Measurements from ENCODE around the gene WNT16. TPM values are rescaled to one million over a fixed set of nuclear protein-coding genes. Genes with fewer than 3 reads are reported as not detected.

The WNT16 gene
- total RNA-seq, 6 experiments from 2014 or later, result 0.07 to 0.25 (median 0.18) TPM

DNA sequence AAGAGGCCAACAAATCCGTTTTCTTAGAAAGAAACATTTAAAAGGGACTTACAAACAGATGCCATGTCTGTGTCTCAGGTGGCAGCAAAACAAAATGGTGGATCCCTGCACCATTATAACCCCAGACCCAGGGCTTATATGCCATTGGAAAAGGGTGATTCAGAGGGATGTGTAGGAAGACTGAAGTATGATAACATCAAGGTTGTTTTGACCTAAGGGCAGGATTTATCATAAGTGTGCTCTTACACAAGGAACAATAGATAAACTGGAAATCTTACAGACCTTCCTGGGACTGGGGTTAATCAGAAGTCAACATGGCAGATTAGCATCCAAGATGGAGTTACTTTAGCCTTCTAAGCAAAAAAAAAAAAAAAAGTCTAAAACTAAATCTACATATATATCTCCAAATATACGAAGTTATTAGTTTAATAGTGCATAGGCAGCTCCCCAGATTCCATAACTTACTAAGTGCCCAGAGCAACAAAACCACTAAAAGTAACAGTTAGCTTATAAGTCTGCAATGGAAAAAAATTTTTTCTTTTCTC lies 34.3 kb upstream of the WNT16 start:
- DNase-seq, result no peak
- H3K36me3 Mint-ChIP-seq (ENCODE audit: low read depth), result peaks cover 66% of the 10 kb centered on the region
- H3K9me3 Mint-ChIP-seq, result no peaks in the 10 kb centered on the region; the same call in 1 of the 2 replicates
- no peaks in the 10 kb centered on the region; the same call in 1 of the 2 replicates for H3K27me3 Mint-ChIP-seq (ENCODE audit: insufficient read depth)
- H3K27ac Mint-ChIP-seq, result no peak overlapping the region
- TF ChIP-seq, protein P1, sequence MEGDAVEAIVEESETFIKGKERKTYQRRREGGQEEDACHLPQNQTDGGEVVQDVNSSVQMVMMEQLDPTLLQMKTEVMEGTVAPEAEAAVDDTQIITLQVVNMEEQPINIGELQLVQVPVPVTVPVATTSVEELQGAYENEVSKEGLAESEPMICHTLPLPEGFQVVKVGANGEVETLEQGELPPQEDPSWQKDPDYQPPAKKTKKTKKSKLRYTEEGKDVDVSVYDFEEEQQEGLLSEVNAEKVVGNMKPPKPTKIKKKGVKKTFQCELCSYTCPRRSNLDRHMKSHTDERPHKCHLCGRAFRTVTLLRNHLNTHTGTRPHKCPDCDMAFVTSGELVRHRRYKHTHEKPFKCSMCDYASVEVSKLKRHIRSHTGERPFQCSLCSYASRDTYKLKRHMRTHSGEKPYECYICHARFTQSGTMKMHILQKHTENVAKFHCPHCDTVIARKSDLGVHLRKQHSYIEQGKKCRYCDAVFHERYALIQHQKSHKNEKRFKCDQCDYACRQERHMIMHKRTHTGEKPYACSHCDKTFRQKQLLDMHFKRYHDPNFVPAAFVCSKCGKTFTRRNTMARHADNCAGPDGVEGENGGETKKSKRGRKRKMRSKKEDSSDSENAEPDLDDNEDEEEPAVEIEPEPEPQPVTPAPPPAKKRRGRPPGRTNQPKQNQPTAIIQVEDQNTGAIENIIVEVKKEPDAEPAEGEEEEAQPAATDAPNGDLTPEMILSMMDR (IDR thresholded peaks at IDR 0.05), result no peak
- no peak overlapping the region for H3K4me3 Mint-ChIP-seq
- H3K4me1 Mint-ChIP-seq (ENCODE audit: low read depth), result peaks cover 32% of the 10 kb centered on the region

DNA sequence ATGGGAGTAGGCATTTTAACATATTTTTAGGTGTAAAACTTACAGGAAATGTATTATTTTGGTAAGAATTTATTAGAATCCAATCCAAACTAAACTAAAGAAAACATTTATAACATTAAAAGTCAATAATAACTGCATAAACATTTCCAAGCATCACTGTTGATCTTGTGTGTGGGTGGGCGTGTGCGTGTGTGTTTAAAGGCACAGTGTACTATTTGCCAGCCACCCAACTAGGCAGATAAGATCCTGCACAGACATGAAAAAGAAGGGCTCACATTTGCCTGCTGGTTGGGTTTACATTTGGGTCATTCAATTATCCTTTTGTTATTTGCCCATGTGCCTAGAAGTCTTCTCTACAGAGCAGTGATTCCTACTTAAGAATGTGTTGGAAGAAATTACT lies 31.0 kb upstream of the WNT16 start:
- H3K36me3 Mint-ChIP-seq (ENCODE audit: low read depth), result peaks cover 42% of the 10 kb centered on the region
- no peak overlapping the region for H3K27ac Mint-ChIP-seq
- peaks cover 61% of the 10 kb centered on the region for H3K4me1 Mint-ChIP-seq (ENCODE audit: low read depth)
- no peak overlapping the region for H3K4me3 Mint-ChIP-seq
- H3K27me3 Mint-ChIP-seq (ENCODE audit: insufficient read depth), result no peaks in the 10 kb centered on the region; the same call in 1 of the 2 replicates
- H3K9me3 Mint-ChIP-seq, result no peaks in the 10 kb centered on the region
- no peak for DNase-seq
- TF ChIP-seq, protein P1 (IDR thresholded peaks at IDR 0.05), result no peak

DNA sequence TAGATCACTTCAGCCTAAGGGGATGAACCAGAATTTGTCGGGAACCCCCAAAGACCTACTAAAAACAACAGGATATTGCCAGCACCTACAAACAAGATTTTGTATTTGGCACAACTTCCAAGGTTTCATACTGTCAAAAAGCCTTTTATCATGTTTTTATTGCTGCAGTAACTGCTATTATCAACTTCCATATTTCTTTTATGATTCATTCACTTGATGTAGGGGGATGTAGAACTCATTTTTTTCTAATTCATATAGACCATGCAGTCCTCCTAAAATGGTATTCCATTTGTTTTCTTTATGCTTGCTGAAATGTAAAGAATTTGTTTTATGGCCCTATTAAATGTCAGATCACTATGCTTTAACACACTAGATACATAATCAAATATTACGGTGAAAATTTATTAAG lies 30.0 kb upstream of the WNT16 start:
- Mint-ChIP-seq H3K4me3 (no peak overlapping the region), H3K36me3 (ENCODE audit: low read depth) (peaks cover 33% of the 10 kb centered on the region), H3K27ac (no peak overlapping the region), H3K4me1 (ENCODE audit: low read depth) (peaks cover 69% of the 10 kb centered on the region), H3K9me3 (no peaks in the 10 kb centered on the region), H3K27me3 (ENCODE audit: insufficient read depth) (no peaks in the 10 kb centered on the region; the same call in 1 of the 2 replicates)
- TF ChIP-seq, protein P1 (IDR thresholded peaks at IDR 0.05), result no peak
- no peak for DNase-seq

DNA sequence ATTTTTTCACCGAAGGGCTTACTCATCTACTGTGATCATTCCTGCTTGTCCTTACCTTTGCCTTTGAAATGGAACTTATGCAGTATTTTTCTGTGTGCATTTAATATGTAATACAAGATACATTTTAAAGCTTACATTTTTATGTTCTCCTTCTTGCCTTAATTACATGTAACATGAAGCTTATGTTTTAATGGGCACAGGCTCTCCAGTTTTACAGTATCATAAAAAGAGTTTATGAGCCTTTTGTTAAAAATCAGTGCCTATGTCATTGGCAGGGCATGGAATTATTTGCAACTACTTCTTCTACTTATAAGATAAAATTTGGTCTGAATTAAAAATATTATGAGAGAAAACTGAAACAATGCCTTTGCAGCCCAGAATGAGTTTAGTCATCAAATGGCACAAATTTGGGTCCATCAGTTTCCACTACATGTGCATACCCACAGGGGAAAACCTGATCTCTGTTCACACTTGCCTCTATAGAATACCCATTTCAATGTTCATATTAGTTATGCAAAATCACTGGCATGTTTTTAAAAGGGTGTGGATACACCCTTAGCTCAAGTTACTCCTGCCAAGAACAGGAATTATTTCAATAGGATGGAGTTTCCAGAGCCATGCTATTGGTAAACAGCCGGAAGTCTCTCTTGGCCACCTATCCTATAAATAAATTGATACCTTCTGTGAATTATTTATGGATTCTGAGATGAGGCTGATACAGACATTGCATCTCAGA lies 27.9 kb upstream of the WNT16 start:
- peak overlapping the region; percentile 7; the same call in 1 of the 2 replicates for H3K4me3 Mint-ChIP-seq
- peaks cover 13% of the 10 kb centered on the region; the same call in 1 of the 2 replicates for H3K36me3 Mint-ChIP-seq (ENCODE audit: low read depth)
- DNase-seq, result no peak
- H3K9me3 Mint-ChIP-seq, result no peaks in the 10 kb centered on the region
- peaks cover 79% of the 10 kb centered on the region for H3K4me1 Mint-ChIP-seq (ENCODE audit: low read depth)
- H3K27me3 Mint-ChIP-seq (ENCODE audit: insufficient read depth), result no peaks in the 10 kb centered on the region; the same call in 1 of the 2 replicates
- peak overlapping the region; percentile 95 for H3K27ac Mint-ChIP-seq
- TF ChIP-seq, protein P1 (IDR thresholded peaks at IDR 0.05), result no peak

DNA sequence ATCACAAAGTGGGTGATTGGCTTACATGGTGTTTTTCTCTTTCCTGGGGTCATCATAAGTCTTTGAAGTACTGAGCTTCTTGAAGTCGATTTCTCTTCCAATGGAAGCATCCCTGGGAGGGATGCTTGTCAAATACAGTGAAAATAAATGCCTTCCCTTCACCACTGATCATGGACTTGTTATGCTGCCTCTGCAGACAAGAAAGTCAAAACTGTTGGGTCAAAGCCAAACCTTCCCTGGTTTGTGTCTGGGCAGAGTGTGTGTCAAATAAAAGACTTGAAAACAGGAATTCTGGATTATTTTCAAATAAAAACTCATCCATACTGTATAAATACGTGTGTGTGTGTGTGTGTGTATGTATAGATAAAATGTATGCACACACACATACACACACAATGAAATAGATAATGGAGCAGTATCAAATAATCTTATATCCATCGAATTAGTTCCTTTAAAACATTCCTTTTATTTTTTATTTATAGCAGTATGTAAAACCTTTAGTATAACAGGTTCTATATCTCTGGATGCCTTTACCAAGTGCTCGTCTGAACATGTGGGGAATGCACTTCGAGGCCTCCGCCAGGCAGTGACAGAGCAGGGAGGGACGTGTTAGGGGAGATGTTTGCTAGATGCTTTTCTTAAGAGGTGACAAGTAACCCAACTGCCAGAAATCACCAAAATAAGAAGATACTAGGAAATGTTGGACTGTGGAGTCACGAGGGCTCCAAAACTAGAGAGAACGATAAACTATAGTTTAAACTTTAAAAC lies 27.2 kb upstream of the WNT16 start:
- Mint-ChIP-seq H3K27ac (peak overlapping the region; percentile 95), H3K27me3 (ENCODE audit: insufficient read depth) (no peaks in the 10 kb centered on the region; the same call in 1 of the 2 replicates), H3K4me1 (ENCODE audit: low read depth) (peaks cover 87% of the 10 kb centered on the region), H3K4me3 (peak overlapping the region; percentile 55), H3K9me3 (no peaks in the 10 kb centered on the region), H3K36me3 (ENCODE audit: low read depth) (peaks cover 11% of the 10 kb centered on the region; the same call in 1 of the 2 replicates)
- no peak for DNase-seq
- TF ChIP-seq, protein P1 (IDR thresholded peaks at IDR 0.05), result no peak
